ACHN (cell line): ENCODE measurements around the gene PLA2G2F.

Experiments
- DNase-seq: peaks from one replicate; pipeline ENCODE4 v3.0.0-alpha.2; 2015
- in situ Hi-C: cut with HindIII; loops from 2 replicates; pipeline ENCODE4 v1.10.0; 2017; ENCODE audit warnings: low sequenced_read_pairs, low pct_ligation_motif_present, low pct_unique_long_range_greater_than_20kb

Gene PLA2G2F

GRCh38 chr1:20183616-20184271, 44.6 kb downstream of the PLA2G2F start:
- in situ Hi-C loops, result no loop called here

GRCh38 chr1:20184481-20184900, 45.4 kb downstream of the PLA2G2F start:
- in situ Hi-C loops, result no loop called here
- DNase-seq, result no peak

More at GRCh38 chr1:20183616-20184271, 44.6 kb downstream of the PLA2G2F start:
- no peak for DNase-seq

DNA sequence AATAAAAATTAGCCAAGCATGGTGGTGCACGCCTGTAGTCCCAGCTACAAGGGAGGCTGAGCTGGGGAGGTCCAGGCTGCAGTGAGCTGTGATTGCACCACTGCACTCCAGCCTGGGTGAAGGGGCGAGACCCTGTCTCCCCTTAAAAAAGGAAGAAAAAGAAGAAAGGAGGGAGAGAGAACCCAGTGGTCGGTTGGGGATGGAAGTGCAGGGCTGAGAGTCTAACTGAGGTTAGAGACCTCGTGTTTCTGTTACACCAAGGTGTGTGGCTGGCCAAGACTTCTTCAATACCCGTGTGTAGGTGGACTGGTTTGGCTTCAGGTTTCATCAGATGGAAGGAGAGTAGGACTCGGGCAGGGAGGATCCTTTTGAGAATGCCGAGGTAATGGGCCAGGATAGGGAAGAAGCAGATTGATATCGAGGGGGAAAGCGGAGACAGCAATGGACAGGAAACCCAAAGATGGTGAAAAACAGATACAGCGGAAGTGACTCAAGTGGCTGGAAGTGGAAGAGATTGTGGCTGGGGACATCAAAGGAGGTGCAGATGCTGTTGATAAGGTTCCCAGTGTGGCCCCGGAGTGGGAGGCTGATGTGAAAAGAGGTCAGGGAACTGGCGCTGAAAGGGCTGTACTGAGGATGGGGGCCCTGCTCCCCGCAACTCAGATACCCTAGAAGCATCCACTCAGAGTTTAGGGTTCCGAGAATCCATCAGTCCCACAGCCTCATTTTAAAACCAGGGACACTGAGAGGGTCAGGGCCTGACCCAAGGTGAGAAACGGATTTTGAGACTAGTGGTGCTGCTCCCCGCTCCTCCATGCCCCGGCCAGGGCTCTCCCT, 46.1 kb downstream of the PLA2G2F start:
- DNase-seq, result no peak
- in situ Hi-C loops, result no loop called here

GRCh38 chr1:20185834-20186782, 47.0 kb downstream of the PLA2G2F start, which contains the start of the genes PLA2G2C and UBXN10:
TSS of gene PLA2G2C (minus strand) at chr1:20186518. CDS start at chr1:20177363, 9,155 bp downstream.
TSS of gene UBXN10 (plus strand) at chr1:20186096. CDS start at chr1:20190562, 4,466 bp downstream.
- in situ Hi-C loops, result no loop called here
- DNase-seq, result no peak

GRCh38 chr1:20187103-20187812, 48.1 kb downstream of the PLA2G2F start:
- DNase-seq, result no peak
- in situ Hi-C loops, result no loop called here

DNA sequence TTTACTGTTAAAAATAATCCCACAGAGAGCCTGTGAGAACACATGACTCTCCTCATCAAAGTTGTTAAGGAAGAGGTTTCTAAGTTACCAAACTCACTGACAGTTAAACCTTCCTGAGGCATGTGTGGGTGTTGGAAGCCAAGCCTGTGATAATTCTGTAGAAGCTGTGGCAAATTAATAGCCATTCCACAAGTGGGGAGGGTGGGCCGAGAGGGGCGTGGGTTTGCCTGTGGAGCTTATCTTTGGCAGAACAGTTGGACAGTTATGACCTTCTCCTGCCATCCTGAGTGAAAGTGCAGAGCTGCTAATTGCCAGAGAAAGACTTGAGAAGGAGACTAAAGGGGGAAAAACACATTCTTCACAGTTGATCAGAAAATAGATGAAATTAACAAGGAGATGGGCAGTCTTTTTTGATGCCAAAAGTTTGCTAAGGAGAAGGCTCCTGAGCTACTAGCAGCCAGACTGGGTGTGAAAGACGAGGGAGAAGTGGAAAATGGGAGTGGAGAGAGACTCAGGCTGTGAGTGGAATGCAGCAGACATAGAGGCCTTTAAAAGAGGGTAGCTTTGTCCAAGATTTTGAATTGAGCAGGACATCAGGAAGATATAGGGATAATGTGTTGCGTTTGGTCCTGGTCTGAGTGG, 48.8 kb downstream of the PLA2G2F start:
- DNase-seq, result no peak
- in situ Hi-C loops, result no loop called here

GRCh38 chr1:20188455-20188817, 49.3 kb downstream of the PLA2G2F start:
- in situ Hi-C loops, result no loop called here
- DNase-seq, result no peak

DNA sequence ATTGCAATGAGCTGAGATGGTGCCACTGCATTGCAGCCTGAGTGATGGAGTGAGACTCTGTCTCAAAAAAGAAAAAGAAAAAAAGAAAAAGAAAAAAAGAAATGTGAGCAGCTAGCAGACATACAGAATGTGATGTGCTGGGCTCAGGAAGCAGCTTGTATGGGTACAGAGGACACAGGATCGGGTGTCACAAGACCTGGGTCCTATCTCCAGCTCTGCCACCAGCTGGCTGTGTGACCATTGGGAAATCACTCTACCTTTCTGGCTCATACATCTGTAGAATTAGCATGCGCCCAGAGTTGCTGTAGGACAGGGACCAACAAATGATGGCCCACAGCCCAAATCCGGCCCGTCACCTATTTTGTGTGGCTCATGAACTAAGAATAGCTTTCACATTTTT, 50.5 kb downstream of the PLA2G2F start:
- no peak for DNase-seq
- in situ Hi-C loops, result no loop called here

GRCh38 chr1:20190256-20191160, 51.4 kb downstream of the PLA2G2F start:
- DNase-seq, result no peak
- in situ Hi-C loops, result no loop called here

GRCh38 chr1:20191266-20191825, 52.2 kb downstream of the PLA2G2F start:
- in situ Hi-C loops, result no loop called here
- DNase-seq, result no peak

GRCh38 chr1:20192364-20192763, 53.2 kb downstream of the PLA2G2F start:
- DNase-seq, result no peak
- in situ Hi-C loops, result no loop called here

GRCh38 chr1:20192871-20193411, 53.8 kb downstream of the PLA2G2F start:
- DNase-seq, result no peak
- in situ Hi-C loops, result no loop called here

DNA sequence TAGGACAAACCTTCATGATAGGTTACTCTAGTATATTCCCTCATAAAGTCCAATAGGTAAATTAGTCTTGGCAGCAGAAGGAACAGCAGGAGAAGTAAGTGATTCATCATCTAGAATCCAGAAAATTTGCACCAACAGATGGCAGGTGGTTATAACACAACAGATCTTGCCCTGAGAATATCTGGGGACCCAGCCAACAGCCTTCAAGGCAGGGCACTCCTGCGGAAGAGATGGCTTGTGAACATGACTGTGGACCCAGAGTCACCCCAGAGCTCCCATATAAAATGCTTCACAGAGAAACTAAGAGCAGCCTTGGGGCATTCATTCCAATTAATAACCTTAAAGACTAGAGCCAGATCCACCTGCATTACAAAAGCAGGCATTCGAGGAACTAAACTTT, 55.1 kb downstream of the PLA2G2F start:
- DNase-seq, result no peak
- in situ Hi-C loops, result no loop called here

- DNase-seq, result peak; percentile 38
- in situ Hi-C loops, result no loop called here
These were observed 55.8 kb downstream of the PLA2G2F start for GRCh38 chr1:20194757-20195461.

- in situ Hi-C loops, result no loop called here
- DNase-seq, result no peak
These were observed 56.3 kb downstream of the PLA2G2F start for GRCh38 chr1:20195462-20195780.

GRCh38 chr1:20197329-20197791, 58.2 kb downstream of the PLA2G2F start:
- no peak for DNase-seq
- in situ Hi-C loops, result no loop called here
